ENCODE measurements around the gene CDC42BPB.

CDC42BPB gene

GRCh38 chr14:103043257-103044015 lies 13.9 kb downstream of the CDC42BPB start:
- DNase-seq = no peak
- H3K4me1 ChIP-seq (ENCODE audit: low read length) = no peaks in the 10 kb centered on the region
- H3K36me3 ChIP-seq (replicated peaks; ENCODE audit: insufficient read depth, low read length) = no peaks in the 10 kb centered on the region
- no peaks in the 10 kb centered on the region for H3K79me2 ChIP-seq (ENCODE audit: low read length)
- peaks cover 4% of the 10 kb centered on the region; the same call in 1 of the 2 replicates for H3F3A ChIP-seq (ENCODE audit: insufficient read depth, low read length)
- H3K27me3 ChIP-seq (replicated peaks; ENCODE audit: insufficient read depth, low read length) = no peaks in the 10 kb centered on the region
- H3K9me2 ChIP-seq (replicated peaks; ENCODE audit: insufficient read depth, low read length) = no peaks in the 10 kb centered on the region
- no peaks in the 10 kb centered on the region for H4K20me1 ChIP-seq (ENCODE audit: insufficient read depth, low read length)
- H3K9me3 ChIP-seq (replicated peaks; ENCODE audit: insufficient read depth, low read length) = no peaks in the 10 kb centered on the region
- H3K4me3 ChIP-seq (ENCODE audit: low read length) = no peak overlapping the region
- no peak overlapping the region for H3K27ac ChIP-seq (ENCODE audit: low read length)
- TF ChIP-seq EZH2phosphoT487 (IDR thresholded peaks at IDR 0.05; ENCODE audit: low read length) (no peak), CTCF (IDR thresholded peaks at IDR 0.05; ENCODE audit: low read length) (no peak)
- H2AFZ ChIP-seq (ENCODE audit: low read length) = no peak overlapping the region
- no peak overlapping the region for H3K9ac ChIP-seq (ENCODE audit: low read length)
- peak overlapping the region; percentile 21; the same call in 1 of the 2 replicates for H3K4me2 ChIP-seq (ENCODE audit: low read depth, low read length)

GRCh38 chr14:103041464-103041863 lies 15.9 kb downstream of the CDC42BPB start:
- H3K9me2 ChIP-seq (replicated peaks; ENCODE audit: insufficient read depth, low read length) = no peaks in the 10 kb centered on the region
- no peak overlapping the region for H3K4me2 ChIP-seq (ENCODE audit: low read depth, low read length)
- no peak overlapping the region for H3K27ac ChIP-seq (ENCODE audit: low read length)
- no peaks in the 10 kb centered on the region for H3K36me3 ChIP-seq (replicated peaks; ENCODE audit: insufficient read depth, low read length)
- no peak for DNase-seq
- H3K9me3 ChIP-seq (replicated peaks; ENCODE audit: insufficient read depth, low read length) = no peaks in the 10 kb centered on the region
- H3K79me2 ChIP-seq (ENCODE audit: low read length) = no peaks in the 10 kb centered on the region
- H3K9ac ChIP-seq (ENCODE audit: low read length) = no peak overlapping the region
- no peak overlapping the region for H2AFZ ChIP-seq (ENCODE audit: low read length)
- TF ChIP-seq EZH2phosphoT487 (IDR thresholded peaks at IDR 0.05; ENCODE audit: low read length) = no peak
- no peak for TF ChIP-seq CTCF (IDR thresholded peaks at IDR 0.05; ENCODE audit: low read length)
- TF ChIP-seq EZH2 (optimal IDR thresholded peaks at IDR 0.05; ENCODE audit: low read depth, low read length) = no peak
- H3K27me3 ChIP-seq (replicated peaks; ENCODE audit: insufficient read depth, low read length) = no peaks in the 10 kb centered on the region
- peaks cover 4% of the 10 kb centered on the region; the same call in 1 of the 2 replicates for H3F3A ChIP-seq (ENCODE audit: insufficient read depth, low read length)
- H3K4me3 ChIP-seq (ENCODE audit: low read length) = no peak overlapping the region
- no peaks in the 10 kb centered on the region for H3K4me1 ChIP-seq (ENCODE audit: low read length)
- no peaks in the 10 kb centered on the region for H4K20me1 ChIP-seq (ENCODE audit: insufficient read depth, low read length)

GRCh38 chr14:103033681-103034096 lies 23.7 kb downstream of the CDC42BPB start:
- H3K4me1 ChIP-seq (ENCODE audit: low read length) = no peaks in the 10 kb centered on the region
- H3K36me3 ChIP-seq (replicated peaks; ENCODE audit: insufficient read depth, low read length) = no peaks in the 10 kb centered on the region
- DNase-seq = no peak
- H3F3A ChIP-seq (ENCODE audit: insufficient read depth, low read length) = no peaks in the 10 kb centered on the region
- TF ChIP-seq CTCF (IDR thresholded peaks at IDR 0.05; ENCODE audit: low read length) (no peak), EZH2 (optimal IDR thresholded peaks at IDR 0.05; ENCODE audit: low read depth, low read length) (no peak)
- H2AFZ ChIP-seq (ENCODE audit: low read length) = no peak overlapping the region
- no peaks in the 10 kb centered on the region for H3K79me2 ChIP-seq (ENCODE audit: low read length)
- H3K4me3 ChIP-seq (ENCODE audit: low read length) = no peak overlapping the region
- no peaks in the 10 kb centered on the region for H3K9me2 ChIP-seq (replicated peaks; ENCODE audit: insufficient read depth, low read length)
- H3K9me3 ChIP-seq (replicated peaks; ENCODE audit: insufficient read depth, low read length) = no peaks in the 10 kb centered on the region
- no peaks in the 10 kb centered on the region for H4K20me1 ChIP-seq (ENCODE audit: insufficient read depth, low read length)
- H3K27me3 ChIP-seq (replicated peaks; ENCODE audit: insufficient read depth, low read length) = no peaks in the 10 kb centered on the region
- H3K27ac ChIP-seq (ENCODE audit: low read length) = no peak overlapping the region
- H3K4me2 ChIP-seq (ENCODE audit: low read depth, low read length) = no peak overlapping the region
- no peak overlapping the region for H3K9ac ChIP-seq (ENCODE audit: low read length)
